ENCODE data around the gene STK33. TPM values are rescaled to one million over a fixed set of nuclear protein-coding genes. Genes with fewer than 3 reads are reported as not detected.

STK33 gene
- total RNA-seq, 3 donors from 2014 or later: 0.90 to 15.1 (median 3.4) TPM

GRCh38 chr11:8408151-8408941 lies 185.7 kb downstream of the STK33 start:
- intact Hi-C loops (cut with DNase I, micrococcal nuclease): no loop called here
- H3K36me3 ChIP-seq (ENCODE audit: low read depth): no peaks in the 10 kb centered on the region
- no peak for DNase-seq
- peaks cover 5% of the 10 kb centered on the region for H3K9me3 ChIP-seq
- H3K4me3 ChIP-seq: no peak overlapping the region
- H3K4me1 ChIP-seq (ENCODE audit: low read depth): no peaks in the 10 kb centered on the region
- no peak for ATAC-seq
- no peak for TF ChIP-seq CTCF (IDR thresholded peaks at IDR 0.05)

- Histone ChIP-seq H3K4me1 (ENCODE audit: low read depth) (no peaks in the 10 kb centered on the region), H3K36me3 (ENCODE audit: low read depth) (no peaks in the 10 kb centered on the region), H3K9me3 (peaks cover 5% of the 10 kb centered on the region), H3K4me3 (no peak overlapping the region)
- no peak for DNase-seq
- intact Hi-C loops (cut with DNase I, micrococcal nuclease): no loop called here
- no peak for TF ChIP-seq CTCF (IDR thresholded peaks at IDR 0.05)
- no peak for ATAC-seq
Measured at GRCh38 chr11:8403310-8403709, 190.7 kb downstream of the STK33 start.

GRCh38 chr11:8392886-8393285 lies 201.1 kb downstream of the STK33 start:
- DNase-seq (no peak), ATAC-seq (no peak)
- H3K4me1 ChIP-seq (ENCODE audit: low read depth): no peaks in the 10 kb centered on the region
- H3K9me3 ChIP-seq: no peaks in the 10 kb centered on the region
- no peak overlapping the region for H3K4me3 ChIP-seq
- no peak for TF ChIP-seq CTCF (IDR thresholded peaks at IDR 0.05)
- H3K36me3 ChIP-seq (ENCODE audit: low read depth): no peaks in the 10 kb centered on the region
- intact Hi-C loops (cut with DNase I, micrococcal nuclease): no loop called here

- intact Hi-C loops (cut with DNase I, micrococcal nuclease): no loop called here
- ATAC-seq: no peak
- Histone ChIP-seq H3K9me3 (no peaks in the 10 kb centered on the region), H3K4me3 (no peak overlapping the region), H3K36me3 (ENCODE audit: low read depth) (no peaks in the 10 kb centered on the region), H3K4me1 (ENCODE audit: low read depth) (no peaks in the 10 kb centered on the region)
- TF ChIP-seq CTCF (IDR thresholded peaks at IDR 0.05): no peak
- no peak for DNase-seq
Measured at GRCh38 chr11:8392166-8392565, 201.9 kb downstream of the STK33 start.

GRCh38 chr11:8390851-8391612 lies 203.0 kb downstream of the STK33 start:
- Histone ChIP-seq H3K36me3 (ENCODE audit: low read depth) (no peaks in the 10 kb centered on the region), H3K4me3 (no peak overlapping the region), H3K4me1 (ENCODE audit: low read depth) (no peaks in the 10 kb centered on the region), H3K9me3 (no peaks in the 10 kb centered on the region)
- intact Hi-C loops (cut with DNase I, micrococcal nuclease): no loop called here
- no peak for TF ChIP-seq CTCF (IDR thresholded peaks at IDR 0.05)
- ATAC-seq (no peak), DNase-seq (no peak)
